NB4 (cell line): ENCODE data around the gene SESN1.

Experiments used
- DNase-seq: peaks from one replicate; pipeline ENCODE4 v3.0.0; 2010; ENCODE audit warnings: low read depth
- H3K4me3 ChIP-seq: one replicate; pipeline ENCODE4 v1.5.1; 2011; ENCODE audit warnings: mild to moderate bottlenecking, low read depth, low read length, moderate library complexity
- MYC ChIP-seq: IDR thresholded peaks from 2 replicates; pipeline ENCODE4 v1.6.1; 2011; ENCODE audit warnings: low read depth, low read length
- POLR2A ChIP-seq: IDR thresholded peaks from 2 replicates; pipeline ENCODE4 v1.6.1; 2011; ENCODE audit warnings: mild to moderate bottlenecking; ENCODE audit not compliant: insufficient read length; ENCODE audit errors: extremely low read depth
- TF ChIP-seq, protein P1 (sequence below): IDR thresholded peaks from one replicate; pipeline ENCODE4 v1.5.1; 2012; ENCODE audit warnings: low read depth, low read length
- TF ChIP-seq, protein P2 (sequence below): IDR thresholded peaks from 2 replicates; pipeline ENCODE4 v1.6.1; 2011; ENCODE audit warnings: low read depth, low read length

SESN1 gene

DNA sequence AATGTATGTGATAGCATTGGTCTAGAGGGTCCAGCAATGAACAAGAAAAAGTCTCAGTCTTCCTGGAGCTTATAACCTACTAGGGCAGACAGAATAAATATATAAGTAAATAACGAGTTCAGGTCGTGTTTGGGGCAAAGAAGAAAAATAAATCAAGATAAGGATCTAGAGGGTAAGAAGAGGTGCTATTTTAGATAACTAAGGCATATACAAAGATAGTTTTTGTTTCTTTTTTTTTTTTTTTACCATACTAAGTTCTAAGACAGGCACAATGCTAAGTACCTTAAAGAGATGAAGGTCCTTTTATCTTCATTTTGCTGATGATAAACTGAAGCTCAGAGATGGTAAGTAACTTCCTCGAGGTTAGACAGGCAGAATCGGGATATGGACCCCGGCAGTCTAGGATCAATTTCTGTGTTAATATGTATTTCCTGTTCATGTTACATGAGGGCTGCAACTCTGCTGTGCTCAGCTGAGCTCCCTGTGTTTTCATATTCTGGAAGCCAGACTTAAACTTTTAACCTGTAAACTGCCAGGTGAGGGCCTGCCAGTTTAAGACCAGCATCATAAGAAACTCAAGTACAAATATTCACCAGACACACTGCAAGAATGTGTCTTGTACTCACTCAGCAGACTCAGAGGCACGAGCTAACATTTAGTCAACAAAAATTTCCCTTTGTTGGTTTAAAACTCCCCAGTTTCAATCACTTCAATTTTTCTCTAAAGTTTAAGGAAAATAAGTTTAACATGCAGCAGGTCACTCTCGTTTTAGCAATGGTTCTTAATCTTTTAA lies 23.3 kb downstream of the SESN1 start:
- no peak overlapping the region for H3K4me3 ChIP-seq
- TF ChIP-seq, protein P1, sequence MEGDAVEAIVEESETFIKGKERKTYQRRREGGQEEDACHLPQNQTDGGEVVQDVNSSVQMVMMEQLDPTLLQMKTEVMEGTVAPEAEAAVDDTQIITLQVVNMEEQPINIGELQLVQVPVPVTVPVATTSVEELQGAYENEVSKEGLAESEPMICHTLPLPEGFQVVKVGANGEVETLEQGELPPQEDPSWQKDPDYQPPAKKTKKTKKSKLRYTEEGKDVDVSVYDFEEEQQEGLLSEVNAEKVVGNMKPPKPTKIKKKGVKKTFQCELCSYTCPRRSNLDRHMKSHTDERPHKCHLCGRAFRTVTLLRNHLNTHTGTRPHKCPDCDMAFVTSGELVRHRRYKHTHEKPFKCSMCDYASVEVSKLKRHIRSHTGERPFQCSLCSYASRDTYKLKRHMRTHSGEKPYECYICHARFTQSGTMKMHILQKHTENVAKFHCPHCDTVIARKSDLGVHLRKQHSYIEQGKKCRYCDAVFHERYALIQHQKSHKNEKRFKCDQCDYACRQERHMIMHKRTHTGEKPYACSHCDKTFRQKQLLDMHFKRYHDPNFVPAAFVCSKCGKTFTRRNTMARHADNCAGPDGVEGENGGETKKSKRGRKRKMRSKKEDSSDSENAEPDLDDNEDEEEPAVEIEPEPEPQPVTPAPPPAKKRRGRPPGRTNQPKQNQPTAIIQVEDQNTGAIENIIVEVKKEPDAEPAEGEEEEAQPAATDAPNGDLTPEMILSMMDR = no peak
- no peak for TF ChIP-seq MYC
- TF ChIP-seq, protein P2, sequence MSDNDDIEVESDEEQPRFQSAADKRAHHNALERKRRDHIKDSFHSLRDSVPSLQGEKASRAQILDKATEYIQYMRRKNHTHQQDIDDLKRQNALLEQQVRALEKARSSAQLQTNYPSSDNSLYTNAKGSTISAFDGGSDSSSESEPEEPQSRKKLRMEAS = no peak
- no peak for TF ChIP-seq POLR2A
- no peak for DNase-seq

DNA sequence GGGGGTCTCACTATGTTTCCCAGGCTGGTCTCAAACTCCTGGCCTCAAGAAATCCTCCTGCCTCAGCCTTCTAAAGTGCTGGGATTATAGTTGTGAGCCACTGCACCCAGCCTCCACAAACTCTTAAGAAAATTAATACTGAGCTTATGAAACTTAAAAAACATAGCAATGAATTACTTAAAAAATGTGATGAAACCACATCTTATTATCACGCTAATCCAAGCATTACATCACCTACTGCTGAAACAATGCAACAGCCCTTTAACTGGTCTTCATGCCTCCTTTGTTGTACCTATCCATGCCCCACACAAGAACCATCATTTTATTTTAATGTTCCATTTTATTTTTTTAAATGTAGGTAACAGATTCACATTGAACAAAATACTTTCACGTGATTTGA lies 24.9 kb downstream of the SESN1 start:
- H3K4me3 ChIP-seq = no peak overlapping the region
- DNase-seq = no peak
- TF ChIP-seq MYC = no peak
- TF ChIP-seq, protein P1 = no peak
- TF ChIP-seq POLR2A = no peak
- TF ChIP-seq, protein P2 = no peak

DNA sequence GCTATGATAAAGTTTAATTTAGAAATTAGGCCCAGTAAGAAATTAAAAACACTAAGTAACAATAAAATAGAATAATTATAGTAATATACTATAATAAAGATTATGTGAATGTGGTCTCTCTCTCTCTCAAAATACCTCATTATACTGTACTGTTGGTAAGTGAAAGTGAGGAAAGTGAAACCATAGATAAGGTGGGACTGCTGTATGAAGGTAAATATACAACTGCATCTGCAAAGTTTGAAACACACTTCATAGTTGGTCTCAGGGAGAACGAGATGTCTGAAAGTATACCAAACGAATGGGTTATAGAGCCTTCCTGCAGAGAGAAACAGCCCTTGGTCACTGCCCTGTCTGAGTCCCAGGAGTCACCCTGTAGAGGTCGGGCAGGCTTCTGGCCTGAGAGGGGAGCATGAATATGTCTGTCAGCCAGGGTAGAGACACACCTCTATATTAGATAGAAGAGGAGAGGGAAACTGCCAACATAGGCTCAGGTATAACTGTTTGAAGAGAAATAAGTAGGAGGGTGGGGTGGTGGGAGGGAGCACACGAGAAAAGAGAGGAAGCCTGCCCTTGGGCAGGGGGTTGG lies 31.8 kb downstream of the SESN1 start:
- no peak overlapping the region for H3K4me3 ChIP-seq
- no peak for TF ChIP-seq POLR2A
- no peak for TF ChIP-seq MYC
- TF ChIP-seq, protein P1 = no peak
- TF ChIP-seq, protein P2 = no peak
- DNase-seq = no peak

DNA sequence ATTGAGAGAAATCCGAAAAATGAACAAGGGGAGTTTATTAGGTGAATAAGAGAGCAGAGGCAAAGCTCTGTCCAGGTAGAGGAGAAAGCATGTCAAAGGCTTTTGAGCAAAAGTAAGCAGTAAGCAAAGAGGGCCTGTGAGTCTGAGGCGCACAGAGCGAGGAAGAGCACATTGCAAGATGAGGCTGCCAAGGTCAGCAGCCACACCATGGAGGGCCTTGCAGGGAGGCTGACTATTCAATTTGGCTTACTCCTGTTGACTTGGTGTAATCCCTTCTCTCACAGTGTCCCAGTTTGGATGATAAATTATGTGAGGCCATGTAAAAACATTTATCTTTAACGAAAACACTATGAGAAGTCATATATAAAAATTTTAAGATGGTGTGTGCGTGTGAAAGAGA lies 32.4 kb downstream of the SESN1 start:
- TF ChIP-seq, protein P2 = no peak
- TF ChIP-seq POLR2A (no peak), MYC (no peak)
- TF ChIP-seq, protein P1 = no peak
- H3K4me3 ChIP-seq = no peak overlapping the region
- DNase-seq = no peak

DNA sequence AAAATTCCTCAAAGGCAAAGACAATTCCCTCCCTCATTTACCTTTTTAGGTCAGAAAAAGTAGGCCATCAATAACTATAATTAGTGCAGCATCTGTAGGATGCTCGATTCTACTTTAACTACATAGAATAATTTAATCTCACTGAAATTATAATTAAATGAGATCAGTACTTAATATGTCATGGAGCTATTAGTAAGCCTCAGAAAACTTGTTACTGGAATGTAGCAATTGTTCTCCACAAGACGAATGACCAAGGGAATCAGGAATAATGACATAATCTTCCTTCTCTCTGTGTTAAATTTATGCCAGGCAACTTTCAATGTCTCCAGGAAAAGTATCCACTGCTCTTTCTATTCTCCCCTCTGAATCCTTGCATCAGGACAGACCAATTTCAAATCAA lies 34.1 kb downstream of the SESN1 start:
- no peak for DNase-seq
- H3K4me3 ChIP-seq = no peak overlapping the region
- TF ChIP-seq POLR2A (no peak), MYC (no peak)
- TF ChIP-seq, protein P2 = no peak
- TF ChIP-seq, protein P1 = no peak
